DND-41 (cell line): ENCODE data around the gene TMEM214.

ENCODE experiments used
- CTCF ChIP-seq: IDR thresholded peaks from 2 replicates; pipeline ENCODE4 v1.5.1; 2012; ENCODE audit warnings: borderline replicate concordance, low read length, moderate library complexity, mild to moderate bottlenecking; ENCODE audit not compliant: poor library complexity, severe bottlenecking; ENCODE audit errors: extremely low read depth
- EZH2 ChIP-seq: IDR thresholded peaks from 3 replicates; pipeline ENCODE4 v1.6.1; 2012; ENCODE audit warnings: borderline replicate concordance, low read depth, mild to moderate bottlenecking, moderate library complexity, low read length, inconsistent platforms; ENCODE audit not compliant: severe bottlenecking

- TF ChIP-seq CTCF (no peak), EZH2 (no peak)
Observed at GRCh38 chr2:27076323-27076722, 43.6 kb downstream of the TMEM214 start.
